Ishikawa (cell line): ENCODE results near the gene ITFG1.

Source experiments
- CREB1 ChIP-seq: IDR thresholded peaks from 2 replicates; pipeline ENCODE4 v1.6.1; 2012; ENCODE audit warnings: low read depth
- EGR1 ChIP-seq: IDR thresholded peaks from 2 replicates; pipeline ENCODE4 v1.6.1; 2012
- EP300 ChIP-seq: IDR thresholded peaks from 2 replicates; pipeline ENCODE4 v1.6.1; 2012; ENCODE audit warnings: borderline replicate concordance
- FOXM1 ChIP-seq: IDR thresholded peaks from 2 replicates; pipeline ENCODE4 v1.6.1; 2012; ENCODE audit warnings: low read depth, borderline replicate concordance
- NFIC ChIP-seq: IDR thresholded peaks from 2 replicates; pipeline ENCODE4 v1.6.1; 2012
- RAD21 ChIP-seq: IDR thresholded peaks from 2 replicates; pipeline ENCODE4 v1.6.1; 2012; ENCODE audit warnings: low read depth
- TAF1 ChIP-seq: IDR thresholded peaks from 2 replicates; pipeline ENCODE4 v1.6.1; 2012; ENCODE audit warnings: low read depth, mild to moderate bottlenecking
- TCF12 ChIP-seq: IDR thresholded peaks from 2 replicates; pipeline ENCODE4 v1.6.1; 2012; ENCODE audit warnings: low read depth
- TEAD4 ChIP-seq: IDR thresholded peaks from 2 replicates; pipeline ENCODE4 v1.6.1; 2012
- YY1 ChIP-seq: IDR thresholded peaks from 2 replicates; pipeline ENCODE4 v1.6.1; 2012; ENCODE audit warnings: low read depth
- ZBTB7A ChIP-seq: IDR thresholded peaks from 2 replicates; pipeline ENCODE4 v1.6.1; 2012; ENCODE audit warnings: low read depth
- TF ChIP-seq, protein P1 (sequence below): IDR thresholded peaks from 2 replicates; pipeline ENCODE4 v1.6.1; 2012; ENCODE audit warnings: low read depth, mild to moderate bottlenecking
- TF ChIP-seq, protein P2 (sequence below): IDR thresholded peaks from 2 replicates; pipeline ENCODE4 v1.6.1; 2012

The ITFG1 gene

DNA sequence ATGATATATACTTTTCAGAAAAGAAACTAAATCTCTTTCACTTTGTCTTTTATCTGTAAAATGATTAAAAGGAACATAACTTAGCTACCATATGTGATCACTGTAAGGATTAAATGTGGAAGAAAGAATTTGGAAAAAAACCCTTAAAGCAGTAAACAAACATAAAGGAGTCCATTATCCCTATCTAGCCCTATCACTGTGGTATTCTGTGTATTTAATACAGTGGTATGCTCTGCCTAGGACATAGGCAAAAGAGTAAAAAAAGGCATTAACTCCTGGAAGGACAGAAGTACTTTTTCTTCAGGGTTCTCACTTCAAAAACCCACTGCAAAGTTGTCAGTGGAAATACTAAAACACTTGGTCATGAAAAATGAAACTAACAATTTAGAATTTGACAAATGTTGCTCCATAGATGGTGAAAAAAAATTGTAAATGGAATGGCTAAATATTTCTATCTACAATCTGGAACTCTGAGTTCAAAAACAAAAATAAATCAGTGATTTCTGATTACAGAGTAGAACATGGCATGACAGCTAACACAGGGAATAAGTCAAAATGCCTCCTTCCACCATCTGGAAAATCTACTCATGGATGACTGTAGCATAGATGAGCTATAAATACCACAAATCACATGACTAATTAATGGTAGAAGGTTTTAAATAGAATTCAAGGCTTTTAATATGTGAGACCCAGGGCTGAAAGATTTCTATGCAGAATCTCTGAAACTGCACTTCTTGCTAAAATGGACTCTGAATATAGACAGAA, 140.1 kb downstream of the ITFG1 start:
- no peak for TF ChIP-seq RAD21
- TF ChIP-seq NFIC, result no peak
- no peak for TF ChIP-seq TCF12
- no peak for TF ChIP-seq FOXM1
- TF ChIP-seq TEAD4, result no peak
- no peak for TF ChIP-seq EGR1
- TF ChIP-seq YY1, result no peak
- TF ChIP-seq EP300, result no peak
- TF ChIP-seq, protein P1, sequence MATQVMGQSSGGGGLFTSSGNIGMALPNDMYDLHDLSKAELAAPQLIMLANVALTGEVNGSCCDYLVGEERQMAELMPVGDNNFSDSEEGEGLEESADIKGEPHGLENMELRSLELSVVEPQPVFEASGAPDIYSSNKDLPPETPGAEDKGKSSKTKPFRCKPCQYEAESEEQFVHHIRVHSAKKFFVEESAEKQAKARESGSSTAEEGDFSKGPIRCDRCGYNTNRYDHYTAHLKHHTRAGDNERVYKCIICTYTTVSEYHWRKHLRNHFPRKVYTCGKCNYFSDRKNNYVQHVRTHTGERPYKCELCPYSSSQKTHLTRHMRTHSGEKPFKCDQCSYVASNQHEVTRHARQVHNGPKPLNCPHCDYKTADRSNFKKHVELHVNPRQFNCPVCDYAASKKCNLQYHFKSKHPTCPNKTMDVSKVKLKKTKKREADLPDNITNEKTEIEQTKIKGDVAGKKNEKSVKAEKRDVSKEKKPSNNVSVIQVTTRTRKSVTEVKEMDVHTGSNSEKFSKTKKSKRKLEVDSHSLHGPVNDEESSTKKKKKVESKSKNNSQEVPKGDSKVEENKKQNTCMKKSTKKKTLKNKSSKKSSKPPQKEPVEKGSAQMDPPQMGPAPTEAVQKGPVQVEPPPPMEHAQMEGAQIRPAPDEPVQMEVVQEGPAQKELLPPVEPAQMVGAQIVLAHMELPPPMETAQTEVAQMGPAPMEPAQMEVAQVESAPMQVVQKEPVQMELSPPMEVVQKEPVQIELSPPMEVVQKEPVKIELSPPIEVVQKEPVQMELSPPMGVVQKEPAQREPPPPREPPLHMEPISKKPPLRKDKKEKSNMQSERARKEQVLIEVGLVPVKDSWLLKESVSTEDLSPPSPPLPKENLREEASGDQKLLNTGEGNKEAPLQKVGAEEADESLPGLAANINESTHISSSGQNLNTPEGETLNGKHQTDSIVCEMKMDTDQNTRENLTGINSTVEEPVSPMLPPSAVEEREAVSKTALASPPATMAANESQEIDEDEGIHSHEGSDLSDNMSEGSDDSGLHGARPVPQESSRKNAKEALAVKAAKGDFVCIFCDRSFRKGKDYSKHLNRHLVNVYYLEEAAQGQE, result no peak
- TF ChIP-seq CREB1, result no peak
- TF ChIP-seq ZBTB7A, result no peak
- TF ChIP-seq, protein P2, sequence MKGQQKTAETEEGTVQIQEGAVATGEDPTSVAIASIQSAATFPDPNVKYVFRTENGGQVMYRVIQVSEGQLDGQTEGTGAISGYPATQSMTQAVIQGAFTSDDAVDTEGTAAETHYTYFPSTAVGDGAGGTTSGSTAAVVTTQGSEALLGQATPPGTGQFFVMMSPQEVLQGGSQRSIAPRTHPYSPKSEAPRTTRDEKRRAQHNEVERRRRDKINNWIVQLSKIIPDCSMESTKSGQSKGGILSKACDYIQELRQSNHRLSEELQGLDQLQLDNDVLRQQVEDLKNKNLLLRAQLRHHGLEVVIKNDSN, result no peak

DNA sequence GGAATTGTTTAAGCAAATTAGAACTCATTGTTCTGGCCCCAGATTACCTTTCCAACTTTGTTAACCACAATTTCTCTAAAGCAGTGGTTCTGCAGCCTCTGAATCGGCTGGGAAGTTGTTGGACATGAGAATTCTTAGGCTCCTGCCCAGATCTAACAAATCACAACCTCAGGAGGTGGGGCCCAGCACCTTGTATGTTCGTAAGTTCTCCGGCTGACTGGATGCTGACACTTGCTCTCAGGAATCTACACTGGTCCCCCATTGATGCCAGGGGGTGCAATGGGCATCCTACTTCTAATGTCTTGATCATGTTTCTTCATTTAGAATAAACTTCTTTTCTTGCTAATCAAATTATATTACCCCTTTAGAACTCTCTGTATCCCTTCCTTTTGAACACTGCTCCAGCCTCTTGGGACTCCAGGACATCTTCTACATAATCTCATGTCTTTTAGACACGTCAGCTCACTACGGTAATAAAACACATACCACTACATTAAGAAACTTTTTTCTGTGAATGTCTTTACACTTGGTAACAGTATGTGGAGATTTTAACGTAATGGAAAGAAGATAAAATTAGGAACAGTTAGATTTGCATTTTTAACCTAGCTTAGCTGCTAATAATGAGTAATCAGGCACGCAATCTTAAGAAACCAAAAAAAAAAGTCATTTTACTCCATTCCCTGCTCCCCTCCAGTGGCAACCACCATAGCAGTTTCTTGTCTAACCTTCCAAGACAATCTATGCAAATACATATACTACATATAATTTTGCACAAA, 143.2 kb downstream of the ITFG1 start:
- TF ChIP-seq NFIC, result no peak
- TF ChIP-seq ZBTB7A, result no peak
- TF ChIP-seq EP300, result no peak
- TF ChIP-seq, protein P2, result no peak
- TF ChIP-seq FOXM1, result no peak
- no peak for TF ChIP-seq TAF1
- TF ChIP-seq, protein P1, result no peak
- TF ChIP-seq CREB1, result no peak
- TF ChIP-seq RAD21, result no peak
- no peak for TF ChIP-seq YY1

DNA sequence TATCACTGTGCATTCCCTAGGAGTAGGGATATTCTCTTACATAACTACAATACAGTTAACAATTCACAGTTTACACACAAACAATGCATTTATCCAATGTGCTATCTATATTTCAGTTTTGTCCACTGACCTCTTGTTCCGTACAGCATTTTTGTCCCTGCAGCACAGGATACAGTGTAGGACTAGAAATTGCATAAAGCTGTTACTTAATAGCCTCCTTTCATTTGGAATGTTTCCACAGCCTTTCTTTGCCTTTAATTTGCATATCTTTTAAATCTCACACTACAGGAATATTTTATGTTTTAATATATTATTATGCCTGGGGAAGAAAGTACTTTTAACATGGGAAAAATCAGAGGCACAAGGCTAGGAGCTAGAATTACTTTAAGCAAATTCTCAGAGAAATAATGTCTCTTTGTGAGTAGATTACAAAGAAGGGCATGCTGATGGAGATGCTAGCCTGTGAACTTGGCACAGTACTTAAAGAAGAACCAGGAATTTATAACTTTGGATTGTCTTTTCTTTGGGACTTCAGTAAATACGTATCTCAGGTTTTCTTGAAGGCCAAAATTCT, 144.3 kb downstream of the ITFG1 start:
- TF ChIP-seq RAD21 (no peak), FOXM1 (no peak)
- TF ChIP-seq, protein P2, result no peak

DNA sequence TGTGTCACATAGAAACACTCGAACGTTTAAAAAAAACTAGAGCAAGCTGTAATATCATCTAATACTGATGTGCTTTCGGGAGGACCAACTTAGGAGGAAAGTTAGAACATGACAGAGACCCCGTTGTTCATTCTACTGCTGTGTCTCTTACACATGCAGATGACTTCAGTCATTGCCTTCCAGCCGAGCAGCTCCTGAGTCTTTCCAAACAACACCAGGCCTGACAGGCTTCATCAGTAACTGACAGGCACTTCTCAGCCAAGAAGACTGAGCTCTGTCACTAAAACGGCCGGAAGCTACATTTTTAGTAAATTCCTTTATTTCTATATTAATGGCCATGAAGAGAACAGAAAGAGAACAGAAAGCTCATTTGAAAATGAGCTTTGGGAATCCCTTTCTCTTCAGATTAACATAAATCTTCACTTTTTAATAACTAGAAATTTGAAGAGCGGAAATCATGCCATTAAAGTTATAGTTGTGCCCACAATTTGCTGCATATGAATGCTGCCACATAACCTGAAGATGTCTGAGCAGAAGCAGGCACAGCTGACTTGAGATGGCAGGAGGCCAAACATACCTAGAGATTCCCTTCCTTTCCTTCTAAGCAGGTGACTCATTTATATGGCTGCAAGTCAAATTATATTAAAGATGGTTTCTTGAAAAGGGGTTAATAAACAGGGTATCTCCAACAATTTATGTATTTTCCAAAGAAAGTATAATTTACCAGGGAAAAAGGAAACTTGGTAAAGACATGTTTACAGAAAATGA, 148.9 kb downstream of the ITFG1 start:
- TF ChIP-seq, protein P1, result no peak
- TF ChIP-seq CREB1 (no peak), NFIC (peak; percentile 30; the same call in 1 of the 2 replicates)
